DND-41 (cell line): ENCODE data around the gene RBMS3.

Source experiments
- ATAC-seq: fragments of 200-7000 bp; cut with Tn5 transposase; 3 replicates; pipeline ENCODE4 v1.9.1; 2021; ENCODE audit warnings: low read depth; ENCODE audit not compliant: insufficient read depth
- DNase-seq: peaks from one replicate; pipeline ENCODE4 v3.0.0-alpha.2; 2020
- H2AFZ ChIP-seq: 2 replicates; pipeline ENCODE4 v1.6.0; 2012; ENCODE audit warnings: low read depth, low read length
- H3K27ac ChIP-seq: 2 replicates; pipeline ENCODE4 v1.5.1; 2012; ENCODE audit warnings: low read length, inconsistent platforms
- H3K27me3 ChIP-seq: fragments of 200-600 bp; sonication (generic); 2 replicates; pipeline ENCODE4 v1.6.0; 2012; ENCODE audit warnings: low read length, mild to moderate bottlenecking, inconsistent platforms; ENCODE audit not compliant: insufficient read depth, poor library complexity
- H3K36me3 ChIP-seq: 2 replicates; pipeline ENCODE4 v1.5.1; 2012; ENCODE audit warnings: low read length, inconsistent platforms; ENCODE audit not compliant: insufficient read depth
- H3K4me1 ChIP-seq: 2 replicates; pipeline ENCODE4 v1.5.1; 2012; ENCODE audit warnings: mild to moderate bottlenecking, low read length; ENCODE audit not compliant: insufficient read depth
- H3K4me2 ChIP-seq: 2 replicates; pipeline ENCODE4 v1.6.0; 2012; ENCODE audit warnings: mild to moderate bottlenecking, moderate library complexity, low read length, inconsistent platforms; ENCODE audit not compliant: insufficient read depth
- H3K4me3 ChIP-seq, 2 experiments: fragments of 200-600 bp in 1 of 2; shearing (Covaris generic) in 1 of 2; 2 replicates each; pipeline ENCODE4 v1.5.1; 2012 to 2016; ENCODE audit warnings: inconsistent platforms in 2 of 2, low read length in 2 of 2, mild to moderate bottlenecking in 2 of 2, low read depth in 1 of 2, moderate library complexity in 1 of 2
- H3K79me2 ChIP-seq: 2 replicates; pipeline ENCODE4 v1.6.0; 2012; ENCODE audit warnings: low read length, inconsistent platforms; ENCODE audit not compliant: insufficient read depth
- H3K9ac ChIP-seq: 2 replicates; pipeline ENCODE4 v1.6.0; 2012; ENCODE audit warnings: low read depth, mild to moderate bottlenecking, inconsistent platforms, low read length, moderate library complexity
- H3K9me3 ChIP-seq: 2 replicates; pipeline ENCODE4 v1.5.1; 2012; ENCODE audit warnings: low read length, moderate library complexity, mild to moderate bottlenecking, inconsistent platforms; ENCODE audit not compliant: insufficient read depth, severe bottlenecking
- H4K20me1 ChIP-seq: 2 replicates; pipeline ENCODE4 v1.6.0; 2012; ENCODE audit warnings: low read length; ENCODE audit not compliant: insufficient read depth
- EZH2 ChIP-seq: IDR thresholded peaks from 3 replicates; pipeline ENCODE4 v1.6.1; 2012; ENCODE audit warnings: borderline replicate concordance, low read depth, mild to moderate bottlenecking, moderate library complexity, low read length, inconsistent platforms; ENCODE audit not compliant: severe bottlenecking
- TF ChIP-seq, protein P1 (sequence below): IDR thresholded peaks from 2 replicates; pipeline ENCODE4 v1.5.1; 2012; ENCODE audit warnings: borderline replicate concordance, low read length, moderate library complexity, mild to moderate bottlenecking; ENCODE audit not compliant: poor library complexity, severe bottlenecking; ENCODE audit errors: extremely low read depth

RBMS3 gene

DNA sequence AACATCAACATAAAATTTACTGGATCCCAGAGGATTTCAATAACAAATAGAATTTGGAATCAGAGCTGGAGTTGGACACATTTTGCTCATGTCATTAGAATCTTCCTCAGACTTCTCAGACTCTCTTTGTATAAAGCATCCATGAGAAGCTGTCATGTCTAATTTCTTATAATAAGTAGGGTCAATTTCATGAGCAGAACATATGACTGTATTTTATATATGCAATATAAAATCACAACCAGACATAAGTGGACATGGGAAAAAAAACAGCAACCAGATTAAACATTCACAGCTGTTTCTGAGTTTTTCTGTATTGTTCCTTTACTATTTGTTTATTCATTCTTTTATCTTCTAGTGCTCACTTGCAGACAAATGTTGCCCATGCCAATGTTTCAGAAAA is 325.5 kb downstream of the RBMS3 start:
- Histone ChIP-seq H3K4me1 (no peaks in the 10 kb centered on the region), H3K79me2 (no peaks in the 10 kb centered on the region), H3K4me3 (no peak overlapping the region), H3K4me2 (no peak overlapping the region), H3K9ac (no peak overlapping the region), H3K27me3 (no peaks in the 10 kb centered on the region), H3K36me3 (no peaks in the 10 kb centered on the region), H3K9me3 (no peaks in the 10 kb centered on the region), H3K27ac (no peak overlapping the region), H2AFZ (no peak overlapping the region), H4K20me1 (no peaks in the 10 kb centered on the region)
- no peak for ATAC-seq
- DNase-seq, result no peak
- no peak for TF ChIP-seq EZH2
- TF ChIP-seq, protein P1, sequence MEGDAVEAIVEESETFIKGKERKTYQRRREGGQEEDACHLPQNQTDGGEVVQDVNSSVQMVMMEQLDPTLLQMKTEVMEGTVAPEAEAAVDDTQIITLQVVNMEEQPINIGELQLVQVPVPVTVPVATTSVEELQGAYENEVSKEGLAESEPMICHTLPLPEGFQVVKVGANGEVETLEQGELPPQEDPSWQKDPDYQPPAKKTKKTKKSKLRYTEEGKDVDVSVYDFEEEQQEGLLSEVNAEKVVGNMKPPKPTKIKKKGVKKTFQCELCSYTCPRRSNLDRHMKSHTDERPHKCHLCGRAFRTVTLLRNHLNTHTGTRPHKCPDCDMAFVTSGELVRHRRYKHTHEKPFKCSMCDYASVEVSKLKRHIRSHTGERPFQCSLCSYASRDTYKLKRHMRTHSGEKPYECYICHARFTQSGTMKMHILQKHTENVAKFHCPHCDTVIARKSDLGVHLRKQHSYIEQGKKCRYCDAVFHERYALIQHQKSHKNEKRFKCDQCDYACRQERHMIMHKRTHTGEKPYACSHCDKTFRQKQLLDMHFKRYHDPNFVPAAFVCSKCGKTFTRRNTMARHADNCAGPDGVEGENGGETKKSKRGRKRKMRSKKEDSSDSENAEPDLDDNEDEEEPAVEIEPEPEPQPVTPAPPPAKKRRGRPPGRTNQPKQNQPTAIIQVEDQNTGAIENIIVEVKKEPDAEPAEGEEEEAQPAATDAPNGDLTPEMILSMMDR, result no peak

DNA sequence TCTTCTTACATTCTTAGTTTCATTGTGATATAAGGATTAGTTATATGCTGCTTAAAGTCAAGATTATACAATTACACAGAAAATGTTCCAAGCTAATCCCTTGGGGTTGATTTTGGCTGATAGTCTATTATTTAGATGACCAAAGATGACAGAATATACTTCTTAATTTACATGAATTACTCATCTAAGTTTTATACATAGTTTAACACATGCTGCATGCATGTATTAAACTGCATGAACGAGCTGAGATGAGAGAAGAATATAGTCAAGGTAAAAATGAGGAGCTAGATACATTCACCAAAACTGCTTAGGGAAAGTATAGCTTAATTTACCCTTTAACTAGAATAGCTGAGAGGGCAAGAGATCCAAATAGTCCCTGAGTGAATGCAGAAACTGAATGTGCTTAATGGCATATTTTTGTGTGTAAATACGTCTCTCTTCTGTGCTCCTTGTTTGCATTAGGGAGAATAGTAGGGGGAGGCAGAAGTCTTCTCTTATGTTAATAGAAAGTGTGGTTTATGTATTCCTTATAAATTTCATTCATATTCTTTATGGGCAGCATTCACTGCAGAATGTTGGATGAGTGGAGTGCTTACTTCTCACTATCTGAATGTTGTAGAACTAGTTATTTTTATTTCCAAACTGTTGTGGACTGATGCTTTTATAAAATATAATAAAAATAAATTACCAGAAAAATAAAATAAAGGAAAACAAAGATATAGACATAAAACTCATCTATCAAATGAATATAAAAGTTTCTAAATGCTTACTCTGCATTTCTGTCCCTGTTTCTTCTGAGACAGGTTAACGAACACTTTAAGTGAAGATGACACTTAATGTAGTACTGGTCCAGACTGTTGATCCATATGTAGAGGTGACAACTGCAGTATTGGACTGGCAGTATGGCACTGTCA is 327.8 kb downstream of the RBMS3 start:
- DNase-seq (no peak), ATAC-seq (no peak)
- no peaks in the 10 kb centered on the region for H4K20me1 ChIP-seq
- no peaks in the 10 kb centered on the region for H3K79me2 ChIP-seq
- no peaks in the 10 kb centered on the region for H3K4me1 ChIP-seq
- H3K27me3 ChIP-seq, result no peaks in the 10 kb centered on the region
- no peak overlapping the region for H3K4me2 ChIP-seq
- H3K27ac ChIP-seq, result no peak overlapping the region
- no peak overlapping the region for H3K4me3 ChIP-seq
- no peak overlapping the region for H3K9ac ChIP-seq
- TF ChIP-seq EZH2, result no peak
- TF ChIP-seq, protein P1, result no peak
- H3K9me3 ChIP-seq, result no peaks in the 10 kb centered on the region
- no peak overlapping the region for H2AFZ ChIP-seq
- no peaks in the 10 kb centered on the region for H3K36me3 ChIP-seq

DNA sequence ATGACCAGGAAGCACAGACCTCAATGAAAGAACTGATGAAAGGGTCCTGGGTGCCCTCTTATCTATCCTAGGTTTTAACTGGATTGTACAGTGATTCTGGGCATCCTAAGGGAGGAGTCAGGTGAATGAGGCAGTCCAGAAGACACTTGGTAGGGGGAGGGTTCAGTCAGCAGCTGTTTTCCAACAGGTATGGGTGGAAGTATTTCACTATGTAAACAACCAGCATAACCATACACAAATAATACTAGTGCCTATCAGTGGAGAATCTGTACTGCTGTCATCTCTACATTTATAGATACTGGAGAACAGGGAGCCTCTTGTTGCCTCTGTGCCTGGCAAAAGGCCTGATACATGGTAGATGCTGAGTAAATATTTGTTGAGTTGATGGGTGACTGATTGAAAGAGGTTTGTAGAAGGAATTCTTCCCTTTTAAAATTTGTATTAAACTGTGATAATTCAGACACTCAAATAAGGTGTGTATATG is 328.5 kb downstream of the RBMS3 start:
- no peak overlapping the region for H3K9ac ChIP-seq
- H3K4me1 ChIP-seq, result no peaks in the 10 kb centered on the region
- no peaks in the 10 kb centered on the region for H3K79me2 ChIP-seq
- DNase-seq (no peak), ATAC-seq (no peak)
- no peak for TF ChIP-seq EZH2
- TF ChIP-seq, protein P1, result no peak
- no peak overlapping the region for H3K4me2 ChIP-seq
- H3K9me3 ChIP-seq, result no peaks in the 10 kb centered on the region
- H3K36me3 ChIP-seq, result no peaks in the 10 kb centered on the region
- H3K27ac ChIP-seq, result no peak overlapping the region
- H4K20me1 ChIP-seq, result no peaks in the 10 kb centered on the region
- H3K4me3 ChIP-seq, result no peak overlapping the region
- no peak overlapping the region for H2AFZ ChIP-seq
- no peaks in the 10 kb centered on the region for H3K27me3 ChIP-seq
